GM18517 (cell line): Measurements from ENCODE around the gene HUNK.
"Not testable (repeated sequence)": the region's sequence is repeated elsewhere in the genome, so short reads cannot be mapped to it uniquely, and the experiment has no call there.

Experiments
- ATAC-seq: cut with Tn5 transposase; IDR thresholded peaks from one replicate; pipeline ENCODE4 v1.9.1; 2021; ENCODE audit warnings: mild to moderate bottlenecking, moderate library complexity; ENCODE audit not compliant: unreplicated experiment

The HUNK gene

DNA sequence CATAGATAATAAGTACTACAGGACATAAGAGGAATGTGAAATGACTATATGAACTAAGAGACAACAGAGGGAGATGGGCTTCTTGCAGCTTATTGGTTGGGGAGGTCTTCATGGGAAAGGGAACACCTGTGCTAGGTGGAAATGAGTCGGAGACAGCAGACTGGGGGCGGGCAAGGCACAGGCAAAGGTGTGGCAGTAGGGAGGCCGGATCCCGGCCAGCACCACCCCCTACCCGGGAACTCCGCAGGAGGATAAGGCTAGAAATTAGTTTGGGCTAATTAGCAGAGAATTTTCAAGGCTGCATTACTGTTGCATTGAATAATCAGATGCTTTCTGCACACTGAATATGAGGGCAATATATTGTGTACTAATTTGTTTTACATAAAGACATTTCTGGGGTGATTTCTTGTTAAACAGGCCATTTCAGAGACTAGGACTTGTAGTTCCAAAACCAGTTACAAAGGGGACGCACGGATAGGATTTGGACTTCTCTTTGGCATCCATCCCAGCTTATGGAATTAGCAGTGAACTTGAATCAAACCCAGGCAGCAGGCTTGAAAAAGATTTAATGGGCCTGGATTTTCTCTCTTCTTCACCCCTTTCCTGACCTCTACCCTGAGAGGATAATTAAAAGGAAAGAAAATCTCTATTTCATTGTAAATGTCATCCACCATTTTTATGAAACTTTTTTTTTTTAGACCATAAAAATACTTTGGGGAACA lies 2.2 kb upstream of the HUNK start:
- no peak for ATAC-seq

DNA sequence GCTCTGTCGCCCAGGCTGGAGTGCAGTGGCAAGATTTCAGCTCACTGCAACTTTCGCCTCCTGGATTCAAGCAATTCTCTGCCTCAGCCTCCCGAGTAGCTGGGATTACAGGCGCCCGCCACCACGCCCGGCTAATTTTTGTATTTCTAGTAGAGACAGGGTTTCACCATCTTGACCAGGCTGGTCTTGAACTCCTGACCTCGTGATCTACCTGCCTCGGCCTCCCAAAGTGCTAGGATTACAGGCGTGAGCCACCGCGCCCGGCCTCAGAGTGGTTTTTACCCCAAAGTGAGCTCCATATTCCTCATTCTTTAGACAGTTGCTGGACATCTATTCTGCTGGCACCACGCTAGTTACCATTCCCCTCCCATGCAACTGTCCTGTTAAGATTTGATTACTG lies 1.4 kb upstream of the HUNK start:
- not testable (repeated sequence) for ATAC-seq

DNA sequence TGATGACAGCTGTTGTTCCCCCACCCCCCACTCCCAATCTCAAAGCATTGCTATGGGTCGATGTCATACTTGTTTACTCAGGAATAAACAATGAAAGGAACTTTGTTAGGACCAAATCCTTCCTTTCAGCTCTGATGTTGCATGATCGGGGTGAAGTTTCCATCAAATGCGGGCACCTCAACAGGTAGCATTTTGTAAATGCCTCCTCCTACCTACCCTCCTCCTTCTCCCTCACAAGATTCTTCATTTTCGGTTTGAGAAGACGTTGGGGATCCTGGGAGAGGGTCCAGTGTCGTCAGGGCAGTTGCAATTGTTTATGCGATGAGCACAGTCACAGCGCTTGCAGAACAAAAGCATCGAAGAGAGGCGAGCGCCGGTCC lies 758 bp upstream of the HUNK start:
- ATAC-seq: no peak

DNA sequence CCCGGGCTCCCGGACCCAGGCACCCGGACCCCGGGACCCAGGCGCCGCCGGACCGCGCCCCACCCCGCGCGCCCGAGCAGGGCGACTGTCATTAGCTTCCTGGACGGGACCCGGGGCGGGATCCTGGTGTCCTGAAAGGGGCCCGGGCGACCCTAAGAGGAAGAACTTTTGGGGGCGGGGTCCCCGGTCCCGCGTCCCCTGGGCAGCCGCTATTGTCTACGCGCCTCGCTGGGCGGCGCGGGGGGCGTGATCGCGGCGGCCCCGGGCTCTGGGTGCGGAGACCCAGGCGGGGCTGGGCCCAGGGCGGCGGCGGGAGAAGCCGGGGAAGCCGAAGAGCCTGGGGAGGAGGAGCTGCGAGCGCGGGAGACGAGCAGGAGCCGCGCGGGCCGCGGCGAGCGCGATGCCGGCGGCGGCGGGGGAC lies 465 bp downstream of the HUNK start:
- no peak for ATAC-seq

DNA sequence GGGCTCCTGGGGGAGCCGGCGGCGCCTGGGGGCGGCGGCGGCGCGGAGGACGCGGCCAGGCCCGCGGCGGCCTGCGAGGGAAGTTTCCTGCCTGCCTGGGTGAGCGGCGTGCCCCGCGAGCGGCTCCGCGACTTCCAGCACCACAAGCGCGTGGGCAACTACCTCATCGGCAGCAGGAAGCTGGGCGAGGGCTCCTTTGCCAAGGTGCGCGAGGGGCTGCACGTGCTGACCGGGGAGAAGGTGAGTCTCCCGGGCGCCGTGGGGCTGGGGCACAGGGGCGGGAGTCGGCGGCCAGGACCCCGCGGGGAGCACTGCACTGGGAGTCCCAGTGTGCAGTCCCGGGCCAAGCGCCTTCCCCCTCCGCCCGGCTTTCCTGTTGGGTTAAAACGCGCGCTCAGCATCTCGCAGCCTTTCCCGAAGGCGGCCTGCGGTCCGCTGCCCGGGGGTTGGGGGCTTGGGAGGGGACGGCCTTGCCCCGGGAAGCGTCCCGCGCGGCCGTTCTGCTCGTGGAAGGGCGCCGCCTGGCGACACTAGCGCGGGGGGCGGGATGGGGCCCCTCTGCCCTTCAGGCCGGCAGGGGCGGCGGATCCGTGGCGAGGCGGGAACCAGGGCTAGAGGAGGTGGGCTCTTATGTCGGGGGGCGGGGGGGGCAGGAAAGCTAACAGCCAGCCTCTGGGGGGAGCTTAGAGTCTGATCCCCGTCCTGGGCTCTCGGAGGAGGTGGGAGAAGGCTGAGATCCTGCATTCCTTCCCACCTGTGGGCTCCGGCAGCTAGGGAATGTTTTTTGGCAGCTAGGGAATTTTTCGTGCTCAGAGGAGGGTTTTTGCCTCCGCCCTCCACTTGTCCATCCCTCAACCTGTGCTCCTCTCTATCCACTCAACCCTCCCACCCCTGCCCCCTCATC lies 1.1 kb downstream of the HUNK start:
- ATAC-seq: no peak

DNA sequence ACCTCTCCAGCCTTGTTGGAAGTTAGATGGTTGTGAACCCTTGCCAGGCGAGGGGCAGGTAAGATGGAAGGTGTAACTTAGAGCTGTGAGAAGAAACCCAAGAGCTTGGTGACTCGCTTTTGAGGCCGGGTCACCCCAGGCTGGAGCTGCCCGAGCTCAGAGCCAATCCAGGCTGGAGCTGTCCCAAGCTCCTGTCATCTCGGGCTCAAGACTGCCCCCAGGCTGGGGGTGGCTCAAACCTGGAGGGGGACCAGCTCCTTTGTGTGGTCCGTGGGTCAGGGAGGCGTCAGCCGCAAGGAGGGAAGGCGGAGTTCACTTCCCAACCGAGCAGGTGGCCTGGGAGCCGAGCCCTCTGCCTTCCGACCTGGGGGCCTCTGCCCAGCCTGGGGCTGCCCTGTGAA lies 2.0 kb downstream of the HUNK start:
- ATAC-seq: no peak

DNA sequence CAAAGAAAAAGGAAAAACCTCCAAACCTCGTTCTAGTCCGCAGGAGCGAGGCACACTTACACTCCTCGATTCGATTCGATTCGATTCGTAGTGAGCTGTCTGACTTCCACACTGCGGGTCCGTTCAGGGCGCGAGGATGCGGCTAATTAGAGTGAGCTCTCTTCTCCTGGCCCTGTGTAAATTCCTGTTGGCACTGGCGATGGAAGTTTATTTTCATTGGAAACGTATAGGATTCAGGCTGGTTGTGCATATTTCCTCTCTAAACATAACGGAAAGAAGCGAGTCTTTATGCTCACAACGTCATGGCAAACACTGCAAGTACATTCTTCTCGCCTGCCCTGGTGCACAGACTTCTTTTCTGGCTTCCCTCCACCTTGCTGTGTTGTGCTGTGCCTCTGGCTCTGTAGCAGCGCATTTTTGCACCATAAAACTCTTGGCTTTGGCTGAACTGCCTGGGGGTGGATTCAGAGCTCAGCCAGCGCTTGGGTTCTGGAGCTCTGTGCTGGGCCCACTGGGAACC lies 2.7 kb downstream of the HUNK start:
- no peak for ATAC-seq

DNA sequence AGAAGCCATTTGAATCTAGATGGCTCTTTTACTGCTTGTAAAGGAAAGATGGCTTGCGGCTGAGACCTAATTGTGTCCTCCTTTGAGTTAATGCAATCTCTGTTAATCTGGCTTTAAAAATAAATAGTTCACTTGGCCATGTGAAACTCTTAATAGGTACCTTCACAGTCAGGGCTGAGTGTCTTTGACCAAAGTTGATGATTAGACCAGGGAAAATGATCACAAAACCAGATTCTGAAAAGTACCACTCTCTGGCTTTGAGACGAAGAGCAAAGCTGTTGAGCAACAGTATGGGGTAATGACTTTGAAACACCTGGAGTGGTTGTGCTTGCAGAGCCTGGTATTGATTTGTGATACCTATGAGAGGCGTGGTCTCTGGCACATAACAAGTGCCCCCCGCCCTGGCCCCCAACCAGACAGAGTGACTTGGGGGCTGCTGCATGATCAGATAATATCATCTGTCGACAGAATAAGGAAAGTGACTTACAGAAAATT lies 4.7 kb downstream of the HUNK start:
- ATAC-seq: no peak

DNA sequence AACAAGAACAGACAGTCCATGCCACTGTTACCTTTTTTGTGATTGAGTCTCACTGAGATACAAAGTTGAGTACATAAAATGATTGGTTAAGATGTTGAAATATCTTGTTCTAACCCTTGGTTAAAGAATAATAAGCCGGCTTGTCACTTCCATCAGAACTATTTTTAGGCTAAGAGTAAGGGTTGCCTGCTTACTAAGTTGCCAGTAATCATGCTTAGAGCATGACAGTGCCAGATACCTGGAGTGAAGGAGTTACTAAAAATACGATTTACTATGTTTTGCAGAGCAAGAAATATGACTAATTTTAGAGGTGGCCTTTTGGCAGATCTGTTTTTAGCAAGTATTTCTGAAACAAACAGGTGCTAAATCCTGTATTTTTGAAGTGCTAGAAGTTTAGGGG lies 6.0 kb downstream of the HUNK start:
- no peak for ATAC-seq

DNA sequence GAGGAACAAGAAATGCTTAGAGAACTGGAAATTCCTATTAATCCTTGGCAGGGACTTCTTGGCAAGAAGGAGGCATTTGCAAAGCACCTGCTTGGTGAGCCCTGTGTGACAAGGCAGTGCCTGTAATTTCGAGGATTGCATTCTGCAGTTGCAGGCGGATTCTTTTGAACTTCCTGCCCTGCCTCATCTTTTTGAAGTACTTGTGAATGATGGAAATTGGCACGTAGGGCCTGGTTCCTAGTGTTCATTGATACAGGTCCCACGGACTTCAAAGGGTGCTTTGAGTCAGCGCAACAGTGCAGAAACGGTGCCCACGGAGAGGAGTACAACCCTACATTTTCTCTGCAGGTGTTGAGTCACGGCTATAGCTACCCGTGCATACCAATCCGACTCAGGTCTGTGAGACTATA lies 6.4 kb downstream of the HUNK start:
- no peak for ATAC-seq

DNA sequence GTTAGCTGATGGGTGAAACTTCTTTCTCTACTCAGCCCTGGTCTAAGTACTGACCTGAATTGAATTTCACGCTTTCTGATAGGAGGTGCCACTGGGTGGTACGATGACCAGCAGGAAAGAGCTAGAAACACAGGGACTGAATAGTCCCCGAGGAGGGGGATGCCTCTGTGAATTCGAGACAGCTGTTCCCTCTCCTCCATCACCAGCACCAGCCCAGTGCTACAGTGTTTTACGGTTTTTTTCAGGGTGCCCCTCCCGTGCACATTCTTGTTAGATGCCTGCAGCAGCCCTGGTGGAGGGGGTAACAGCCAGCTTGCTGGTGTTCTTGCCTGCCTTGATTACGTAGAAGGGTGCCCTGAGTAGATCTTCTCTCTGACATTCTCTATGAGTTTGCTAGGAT lies 7.1 kb downstream of the HUNK start:
- no peak for ATAC-seq

DNA sequence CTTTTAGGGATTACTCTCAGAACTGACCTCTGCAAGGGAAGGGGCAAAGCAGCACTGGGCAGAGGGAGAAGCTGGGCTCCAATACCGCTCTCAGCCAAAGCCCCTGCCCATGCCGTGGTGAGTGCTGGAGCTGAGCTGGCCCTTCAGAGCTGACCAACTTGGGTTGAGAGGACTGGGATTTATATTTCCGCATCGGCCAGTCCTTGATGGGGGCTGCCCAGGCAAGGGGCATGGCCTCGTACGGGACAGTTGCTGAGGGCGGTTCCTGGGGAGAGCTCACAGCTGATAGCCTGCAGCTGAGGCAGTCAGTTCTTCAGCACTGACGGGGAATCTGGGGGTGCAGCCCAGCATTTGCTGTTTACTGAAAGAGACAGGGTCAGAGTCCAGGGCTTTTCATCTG lies 8.0 kb downstream of the HUNK start:
- no peak for ATAC-seq

DNA sequence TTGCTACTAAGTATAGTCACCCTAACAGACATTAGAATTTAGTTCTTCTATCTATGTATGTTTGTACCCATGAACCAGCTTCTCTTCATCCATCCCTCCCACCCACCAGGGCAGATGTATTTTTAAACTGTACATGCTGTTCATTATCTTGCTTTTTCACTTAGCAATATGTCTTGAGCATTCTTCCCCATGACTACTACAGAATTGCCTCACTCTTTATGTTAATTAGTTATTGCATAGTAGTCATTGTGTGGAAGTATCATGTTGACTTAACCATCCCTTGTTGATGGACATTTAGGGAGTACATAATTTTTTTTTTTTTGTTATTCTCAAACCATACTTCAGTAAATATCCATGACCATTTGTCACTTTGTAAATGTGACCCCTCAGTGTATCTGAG lies 9.9 kb downstream of the HUNK start:
- no peak for ATAC-seq

DNA sequence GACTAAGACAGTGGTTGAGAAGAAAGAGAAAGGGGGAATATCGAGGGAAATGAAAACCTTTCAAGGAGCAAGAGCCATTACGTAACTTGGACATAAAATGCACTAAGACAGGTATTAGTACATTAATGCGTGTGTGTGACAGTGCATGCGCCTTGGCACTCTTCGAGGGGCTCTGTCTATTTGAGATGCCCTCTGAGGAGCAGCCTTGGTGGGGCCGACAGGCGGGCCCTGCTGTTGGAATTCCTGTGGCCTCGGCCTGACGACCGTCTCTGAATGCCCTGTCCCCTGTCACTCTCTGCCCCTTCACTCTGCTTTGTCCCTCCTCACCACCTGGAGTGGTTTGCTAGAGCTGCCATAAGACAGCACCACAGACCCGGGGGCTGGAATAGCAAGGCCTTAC lies 12.3 kb downstream of the HUNK start:
- no peak for ATAC-seq

DNA sequence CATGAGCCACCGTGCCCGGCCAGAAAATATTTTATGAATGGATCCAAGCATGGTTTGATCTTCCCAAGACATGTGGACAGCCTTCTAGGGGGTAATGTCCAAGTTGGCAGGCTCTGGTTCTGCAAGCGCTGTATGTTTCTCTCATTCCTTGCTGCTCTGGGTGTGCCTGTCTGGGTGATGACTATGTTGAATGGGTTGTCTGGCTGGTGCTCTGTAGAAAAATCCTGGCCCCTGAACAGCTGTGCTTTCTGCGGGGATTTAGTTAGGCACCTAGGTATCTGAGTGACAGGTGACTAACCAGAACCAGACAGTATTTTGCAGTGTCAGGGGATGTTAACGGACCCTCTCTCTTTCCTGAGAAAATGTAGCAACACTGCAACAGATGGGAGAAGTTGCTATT lies 14.1 kb downstream of the HUNK start:
- no peak for ATAC-seq

DNA sequence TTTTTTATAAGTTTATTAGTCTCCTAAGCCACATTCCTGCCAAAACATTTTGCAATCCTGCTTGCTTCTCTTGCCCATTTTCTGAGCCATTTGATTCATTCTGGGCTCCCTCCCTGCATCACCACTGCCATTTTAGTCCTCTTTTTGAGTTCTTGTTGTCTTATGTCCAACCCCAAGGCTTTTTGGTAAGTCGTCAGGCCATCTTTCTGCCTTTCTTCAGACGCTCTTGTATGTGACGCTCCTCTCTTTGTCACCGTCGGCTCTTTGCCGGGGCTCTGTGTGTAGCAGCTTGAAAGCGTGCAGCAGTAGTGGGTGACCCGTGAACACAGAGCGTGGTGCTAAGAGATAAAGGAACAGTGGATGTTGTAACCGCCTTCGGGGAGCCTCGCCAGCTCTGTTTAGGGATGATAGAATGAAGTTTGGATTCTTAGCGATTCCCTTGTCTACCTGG lies 14.6 kb downstream of the HUNK start:
- ATAC-seq: no peak

DNA sequence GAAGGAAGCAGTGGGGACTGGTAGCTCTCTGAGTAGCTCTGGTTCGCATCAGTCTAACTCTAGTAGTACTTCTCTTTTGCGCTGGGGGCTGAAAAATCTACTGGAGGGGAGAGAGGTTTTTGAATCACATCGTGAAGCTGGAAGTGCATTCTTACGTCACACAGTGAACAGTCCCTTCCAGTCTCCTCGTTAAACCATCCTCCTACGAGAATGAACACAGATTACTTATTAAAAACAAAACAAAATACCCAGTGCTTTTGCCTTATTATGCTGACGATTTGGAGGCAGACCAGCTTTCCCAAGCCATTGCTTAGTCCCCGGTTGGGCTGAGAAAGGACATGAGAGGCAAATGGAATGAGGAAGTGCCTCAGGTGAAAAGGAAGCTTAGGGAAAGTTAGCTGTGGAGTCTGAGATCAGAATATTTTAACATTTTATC lies 16.1 kb downstream of the HUNK start:
- ATAC-seq: no peak

DNA sequence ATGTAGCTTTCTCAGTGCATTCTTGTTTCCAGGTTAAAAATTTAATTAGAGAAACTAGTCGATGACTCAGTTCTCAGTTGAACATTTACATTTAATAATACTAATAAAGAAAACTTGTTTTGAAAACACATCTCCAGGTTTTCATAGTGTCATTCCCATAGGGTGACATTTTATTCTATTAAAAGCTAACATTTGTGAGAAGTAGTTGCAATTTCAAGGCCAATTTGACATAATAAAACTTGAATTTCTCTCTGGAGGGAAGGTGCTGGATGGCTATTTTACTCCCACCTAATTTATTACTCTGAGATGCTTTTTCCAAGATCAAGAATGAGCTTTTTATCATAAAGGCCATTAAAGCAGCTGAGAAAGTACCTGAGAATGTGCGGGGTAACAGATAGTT lies 16.6 kb downstream of the HUNK start:
- no peak for ATAC-seq

DNA sequence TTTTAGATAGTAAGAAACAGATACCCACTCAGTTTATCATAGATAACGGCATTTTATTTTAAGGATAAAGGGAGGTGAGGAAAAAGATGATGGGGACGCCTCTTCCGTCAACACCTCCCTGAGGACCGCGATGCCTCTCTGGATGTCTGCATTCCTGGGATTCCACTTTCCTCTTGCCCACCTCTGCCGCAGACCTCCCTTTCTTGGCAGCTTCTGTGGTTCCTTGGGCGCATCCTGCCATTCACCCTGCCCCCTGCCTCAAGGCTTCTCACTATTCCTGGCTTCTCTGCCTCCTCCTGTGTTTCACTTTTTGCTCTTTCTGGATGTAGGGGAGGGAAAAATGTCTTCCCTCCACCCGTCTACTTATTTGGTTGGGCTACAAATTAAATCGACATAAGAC lies 19.9 kb downstream of the HUNK start:
- ATAC-seq: no peak

DNA sequence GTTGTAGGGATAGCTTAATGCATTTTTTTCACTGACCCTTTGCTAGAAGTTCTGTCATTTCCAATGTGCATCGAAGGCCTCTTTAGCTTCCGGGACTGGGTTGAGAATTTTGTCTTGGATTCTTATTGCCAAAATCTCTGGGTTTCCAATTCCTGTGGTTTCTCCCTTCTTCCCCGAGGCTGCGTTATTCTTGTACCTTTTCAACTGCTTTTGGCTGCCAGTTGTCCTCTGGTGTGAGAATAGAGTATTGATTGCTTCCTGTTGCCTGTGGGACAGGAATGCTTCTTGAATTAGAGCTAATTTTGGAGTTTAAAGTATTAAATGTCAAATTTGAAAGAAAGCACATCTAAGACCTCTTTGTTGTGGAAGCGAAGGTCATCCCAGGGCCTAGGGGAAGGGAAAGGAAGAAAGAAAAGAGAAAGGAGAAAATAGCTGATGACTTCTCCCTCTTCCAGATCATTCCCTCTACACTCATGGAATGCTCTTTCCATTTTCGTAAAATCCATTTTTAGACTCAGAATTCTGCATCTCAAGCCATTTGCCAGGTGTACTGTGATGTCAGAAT lies 21.1 kb downstream of the HUNK start:
- no peak for ATAC-seq

DNA sequence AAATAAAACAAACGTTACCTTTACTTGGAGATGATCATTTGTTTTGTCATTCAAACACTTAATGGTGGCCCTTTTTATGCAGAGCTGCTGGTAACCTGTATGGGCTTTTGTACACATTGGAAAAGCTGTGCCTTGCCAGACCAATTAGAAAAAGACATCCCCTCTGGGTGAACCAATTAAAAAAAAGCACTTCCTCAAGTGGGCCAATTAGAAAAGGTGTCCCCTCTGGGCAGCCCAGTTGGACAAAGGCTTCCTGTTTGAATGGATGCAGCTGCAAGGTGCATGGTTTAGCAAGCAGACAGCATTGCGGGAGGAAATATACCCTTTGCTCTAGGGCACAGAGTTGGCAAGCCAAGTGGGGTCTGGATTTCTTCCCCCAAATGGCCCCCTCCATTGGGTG lies 21.6 kb downstream of the HUNK start:
- no peak for ATAC-seq
